Ascending aorta (tissue), 2 donors: ENCODE data around the gene RNF121. TPM values are rescaled to one million over a fixed set of nuclear protein-coding genes. Genes with fewer than 3 reads are reported as not detected.

Experiments used
- DNase-seq, 2 donors: peaks; one replicate each; pipeline ENCODE4 v3.0.0-alpha.2; 2019; ENCODE audit warnings: low spot score in 2 of 2
- H3K27ac ChIP-seq, 2 donors: fragments of 200-600 bp; sonication (generic); one replicate each; pipeline ENCODE4 v1.5.1; 2016 to 2017; ENCODE audit warnings: mild to moderate bottlenecking in 1 of 2
- H3K27me3 ChIP-seq: fragments of 200-600 bp; sonication (generic); one replicate; pipeline ENCODE4 v1.5.1; 2017
- H3K36me3 ChIP-seq, 2 donors: fragments of 200-600 bp; sonication (generic); one replicate each; pipeline ENCODE4 v1.5.1; 2016
- H3K4me1 ChIP-seq, 2 donors: fragments of 200-600 bp; sonication (generic); one replicate each; pipeline ENCODE4 v1.5.1; 2016 to 2017; ENCODE audit warnings: mild to moderate bottlenecking in 1 of 2
- H3K4me3 ChIP-seq, 2 donors: fragments of 200-600 bp; sonication (generic); one replicate each; pipeline ENCODE4 v1.5.1; 2016 to 2017; ENCODE audit warnings: mild to moderate bottlenecking in 1 of 2
- H3K9me3 ChIP-seq, 2 donors: fragments of 200-600 bp; sonication (generic); one replicate each; pipeline ENCODE4 v1.5.1; 2016
- intact Hi-C: fragments of 100-400 bp; cut with DNase I; formaldehyde crosslinking; loops from one replicate; pipeline ENCODE4 v1.15.1; 2023
- total RNA-seq: library from RNA; depleted of rRNA; stranded (reverse); fragments of >200 nt; gene quantifications from one replicate; pipeline ENCODE4 v1.1.0, GENCODE V29; 2016
- TF ChIP-seq, protein P1 (sequence below), 3 experiments: fragments of 200-600 bp in 2 of 3; fragments of 450-650 bp in 1 of 3; sonication (generic) in 2 of 3; IDR thresholded peaks; one replicate each; pipeline ENCODE4 v1.5.1; 2016 to 2019; ENCODE audit warnings: antibody characterized with exemption in 3 of 3, mild to moderate bottlenecking in 1 of 3, moderate library complexity in 1 of 3

Gene RNF121
- total RNA-seq, 1 donor from 2014 or later = 5.0 TPM

DNA sequence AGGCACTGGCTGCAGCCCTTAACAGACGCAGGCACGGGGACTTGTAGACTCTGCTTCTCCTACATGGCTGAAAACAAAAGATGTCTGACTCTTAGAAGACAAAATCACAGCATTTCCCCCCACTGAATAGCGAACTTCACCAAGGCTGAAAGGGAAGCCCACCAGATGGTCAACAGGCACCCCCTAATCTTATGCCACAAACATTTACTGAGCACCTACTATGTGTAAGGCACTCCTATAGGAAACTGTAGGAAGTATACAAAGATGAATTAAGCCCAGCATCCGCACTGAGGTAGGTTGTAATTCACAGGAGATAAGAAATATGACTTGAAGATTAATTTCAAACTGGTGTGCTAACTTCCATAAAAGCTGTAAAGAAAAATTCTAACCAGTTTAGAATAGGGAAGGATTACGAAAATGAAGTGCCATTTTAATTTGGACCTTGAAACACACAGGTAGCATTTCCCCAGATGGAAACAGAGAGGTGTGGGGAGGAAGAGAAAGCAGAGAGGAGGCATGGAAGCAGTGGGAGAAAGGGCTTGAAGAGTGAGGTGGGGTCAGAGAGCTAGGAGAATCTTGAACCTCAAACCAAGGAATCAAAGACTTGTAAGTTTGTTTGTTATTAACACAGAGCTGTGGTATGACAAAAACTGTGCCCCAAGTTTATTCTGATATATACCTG lies 113.4 kb downstream of the RNF121 start:
- H3K36me3 ChIP-seq = no peaks in the 10 kb centered on the region
- H3K9me3 ChIP-seq = no peaks in the 10 kb centered on the region
- intact Hi-C loops = no loop called here
- DNase-seq = peak in 1 of 2 donors; percentile 33
- TF ChIP-seq, protein P1, sequence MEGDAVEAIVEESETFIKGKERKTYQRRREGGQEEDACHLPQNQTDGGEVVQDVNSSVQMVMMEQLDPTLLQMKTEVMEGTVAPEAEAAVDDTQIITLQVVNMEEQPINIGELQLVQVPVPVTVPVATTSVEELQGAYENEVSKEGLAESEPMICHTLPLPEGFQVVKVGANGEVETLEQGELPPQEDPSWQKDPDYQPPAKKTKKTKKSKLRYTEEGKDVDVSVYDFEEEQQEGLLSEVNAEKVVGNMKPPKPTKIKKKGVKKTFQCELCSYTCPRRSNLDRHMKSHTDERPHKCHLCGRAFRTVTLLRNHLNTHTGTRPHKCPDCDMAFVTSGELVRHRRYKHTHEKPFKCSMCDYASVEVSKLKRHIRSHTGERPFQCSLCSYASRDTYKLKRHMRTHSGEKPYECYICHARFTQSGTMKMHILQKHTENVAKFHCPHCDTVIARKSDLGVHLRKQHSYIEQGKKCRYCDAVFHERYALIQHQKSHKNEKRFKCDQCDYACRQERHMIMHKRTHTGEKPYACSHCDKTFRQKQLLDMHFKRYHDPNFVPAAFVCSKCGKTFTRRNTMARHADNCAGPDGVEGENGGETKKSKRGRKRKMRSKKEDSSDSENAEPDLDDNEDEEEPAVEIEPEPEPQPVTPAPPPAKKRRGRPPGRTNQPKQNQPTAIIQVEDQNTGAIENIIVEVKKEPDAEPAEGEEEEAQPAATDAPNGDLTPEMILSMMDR (IDR thresholded peaks at IDR 0.05) = no peak
- H3K27ac ChIP-seq = peak overlapping the region; percentile 97
- peaks cover 7 to 35% of the 10 kb centered on the region in 2 donors for H3K4me1 ChIP-seq
- no peaks in the 10 kb centered on the region for H3K27me3 ChIP-seq
- peak overlapping the region; percentile 59 to 68 for H3K4me3 ChIP-seq

DNA sequence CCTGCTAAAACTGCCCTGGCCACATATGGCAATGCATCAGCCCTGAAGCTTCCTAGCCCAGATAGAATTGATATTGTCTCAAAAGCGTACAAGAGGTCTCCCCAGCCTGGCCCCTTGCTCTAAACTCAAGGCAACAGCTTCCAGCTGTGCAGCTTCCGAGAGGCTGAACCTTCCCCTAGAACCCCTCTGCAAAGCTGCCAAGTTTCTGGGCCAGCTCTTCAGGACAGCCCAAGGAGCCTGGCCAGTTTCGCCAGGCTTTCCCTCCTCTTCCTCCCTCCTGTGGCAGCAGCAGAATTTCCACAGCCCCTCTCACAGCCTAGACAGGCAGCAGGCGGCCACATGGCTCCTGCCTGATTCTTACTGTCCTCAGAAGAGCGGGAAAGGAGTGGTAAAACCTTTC lies 117.0 kb downstream of the RNF121 start:
- H3K36me3 ChIP-seq = no peaks in the 10 kb centered on the region
- H3K9me3 ChIP-seq = no peaks in the 10 kb centered on the region
- TF ChIP-seq, protein P1 (IDR thresholded peaks at IDR 0.05) = no peak
- no peaks in the 10 kb centered on the region for H3K27me3 ChIP-seq
- H3K27ac ChIP-seq = no peak overlapping the region
- peaks cover 0 to 15% of the 10 kb centered on the region in 2 donors for H3K4me1 ChIP-seq
- no peak overlapping the region for H3K4me3 ChIP-seq
- no peak for DNase-seq
- intact Hi-C loops = no loop called here

Other genes with a start within 250 kb of the RNF121 start
- gene DEFB108B, start 95.8 kb upstream of the RNF121 start, total RNA-seq = not detected
- gene DEFB131B, start 50.6 kb upstream of the RNF121 start, total RNA-seq = not detected
- not detected for gene XNDC1N, start 452 bp upstream of the RNF121 start, total RNA-seq
- 5.0 TPM for gene IL18BP, start 69.9 kb downstream of the RNF121 start, total RNA-seq
- gene NUMA1, start 151.5 kb downstream of the RNF121 start, total RNA-seq = 289 TPM
- 12.9 TPM for gene LRRC51, start 151.8 kb downstream of the RNF121 start, total RNA-seq
- 148 TPM for gene LAMTOR1, start 174.3 kb downstream of the RNF121 start, total RNA-seq
- not detected for gene TOMT, start 176.9 kb downstream of the RNF121 start, total RNA-seq
- not detected for gene ANAPC15, start 183.6 kb downstream of the RNF121 start, total RNA-seq
- gene FOLR3, start 206.7 kb downstream of the RNF121 start, total RNA-seq = not detected